ENCODE measurements around the gene ZDHHC21.

The ZDHHC21 gene

DNA sequence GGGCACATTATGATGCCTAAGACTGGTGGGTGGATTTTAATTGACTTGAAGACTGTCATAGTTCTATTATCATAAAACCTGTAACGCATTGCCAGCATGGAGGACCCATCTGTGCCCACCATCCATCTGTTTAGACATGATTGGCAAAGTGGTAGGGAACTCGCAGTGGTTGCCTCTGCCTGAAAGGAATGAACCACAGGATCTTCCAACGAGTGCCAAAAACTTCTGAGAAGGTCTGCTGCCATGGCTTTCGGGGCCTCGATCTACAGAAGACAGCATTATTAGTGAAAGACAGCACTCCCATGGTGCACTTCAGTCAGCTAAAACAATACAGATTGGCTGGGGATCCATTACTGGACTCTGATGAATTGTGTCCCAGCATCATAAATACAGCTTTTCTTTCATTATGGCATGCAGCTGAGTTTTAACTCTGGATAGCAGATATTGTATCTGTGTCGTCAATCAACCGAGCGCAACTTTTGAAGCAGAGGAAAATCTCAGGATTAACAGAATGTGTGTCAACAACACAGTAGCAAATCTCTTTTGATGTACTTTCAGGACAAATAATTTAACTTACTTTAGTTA is 74.3 kb downstream of the ZDHHC21 start:
- no peak for DNase-seq (ENCODE audit: low read depth in 1 of 2, low spot score in 1 of 2)

DNA sequence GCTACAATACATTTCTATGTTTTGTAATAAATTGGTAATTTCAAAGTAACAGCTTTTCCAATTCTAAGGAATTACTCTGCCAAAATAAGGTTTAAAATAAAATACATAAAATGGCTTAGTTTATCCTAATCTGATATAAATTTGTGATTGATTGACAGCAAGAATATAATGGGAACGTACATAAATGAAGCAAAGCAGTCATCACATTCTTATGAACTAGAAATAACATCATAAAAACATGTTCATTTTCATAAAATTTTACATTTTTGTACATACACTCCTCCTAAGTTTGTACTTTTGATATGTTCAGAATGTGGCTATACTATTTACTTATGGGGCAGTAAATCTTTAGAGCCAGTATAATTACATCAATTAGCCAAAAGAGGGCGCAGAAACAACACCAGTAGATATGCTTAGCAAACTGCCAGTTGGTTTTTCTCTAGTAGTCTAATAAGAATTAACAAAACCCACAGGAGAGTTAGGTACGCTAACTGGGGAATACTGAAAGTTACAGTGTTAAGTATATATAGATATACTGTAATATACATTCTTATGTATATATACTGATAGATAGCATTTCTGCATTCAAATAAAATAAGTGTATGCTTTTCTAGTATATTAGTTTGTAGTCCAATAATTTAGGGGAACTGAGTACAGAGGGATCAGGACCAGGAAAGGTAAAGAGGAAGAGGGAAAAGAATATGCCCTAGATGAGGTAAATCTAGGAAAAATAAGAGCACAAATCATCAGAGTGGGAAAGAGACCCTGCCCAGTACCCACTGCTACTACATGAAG is 76.8 kb downstream of the ZDHHC21 start:
- no peak for DNase-seq (ENCODE audit: low read depth in 1 of 2, low spot score in 1 of 2)

DNA sequence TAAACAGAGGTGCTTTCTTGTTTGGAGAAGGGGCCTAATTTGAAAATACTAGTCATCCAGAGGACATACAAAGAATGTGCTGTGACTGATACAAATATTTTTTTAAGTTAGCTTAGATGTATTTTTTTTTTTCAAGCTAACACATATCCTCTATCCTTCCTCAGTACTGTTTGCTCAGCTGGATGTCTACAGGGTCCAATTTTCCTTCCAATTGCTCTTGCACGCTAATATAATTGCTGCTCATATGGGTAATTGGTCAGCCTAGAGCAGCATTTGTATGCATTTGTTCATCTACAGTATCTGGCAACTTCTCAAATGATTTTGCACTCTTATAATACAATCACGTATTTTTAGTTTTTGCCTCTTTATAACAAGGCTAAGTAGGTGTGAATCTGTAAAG is 84.7 kb downstream of the ZDHHC21 start:
- DNase-seq (ENCODE audit: low read depth in 1 of 2, low spot score in 1 of 2): no peak

DNA sequence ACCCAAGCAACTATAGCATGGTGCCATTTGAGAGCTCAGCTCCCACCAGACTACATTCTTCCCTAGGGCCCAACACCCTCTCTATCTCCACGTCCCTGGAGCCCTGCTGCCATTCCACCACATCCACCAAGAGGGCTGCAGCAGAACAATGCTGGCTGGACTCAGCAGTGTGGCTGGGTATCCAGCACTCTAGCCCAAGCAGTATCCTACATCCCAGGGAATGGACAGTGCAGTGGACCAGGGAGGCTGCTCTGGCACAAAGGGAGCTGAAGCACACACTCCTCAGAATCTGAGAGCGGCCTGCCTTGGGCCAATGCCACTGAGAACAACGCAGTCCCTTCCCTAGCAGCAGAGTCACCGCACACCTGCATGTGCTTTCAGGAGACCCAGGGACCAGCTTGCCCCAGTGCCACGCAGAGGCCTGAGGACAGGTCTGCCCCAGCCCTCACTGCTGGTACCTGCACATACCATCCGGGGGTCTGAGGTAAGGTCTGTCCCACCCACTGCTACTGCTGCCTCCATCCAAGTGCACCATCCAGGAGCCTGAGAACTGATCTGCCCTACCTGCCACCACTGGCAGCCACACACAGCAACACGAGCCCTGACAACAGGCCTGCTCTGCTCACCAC is 95.9 kb downstream of the ZDHHC21 start:
- no peak for DNase-seq (ENCODE audit: low read depth in 1 of 2, low spot score in 1 of 2)

DNA sequence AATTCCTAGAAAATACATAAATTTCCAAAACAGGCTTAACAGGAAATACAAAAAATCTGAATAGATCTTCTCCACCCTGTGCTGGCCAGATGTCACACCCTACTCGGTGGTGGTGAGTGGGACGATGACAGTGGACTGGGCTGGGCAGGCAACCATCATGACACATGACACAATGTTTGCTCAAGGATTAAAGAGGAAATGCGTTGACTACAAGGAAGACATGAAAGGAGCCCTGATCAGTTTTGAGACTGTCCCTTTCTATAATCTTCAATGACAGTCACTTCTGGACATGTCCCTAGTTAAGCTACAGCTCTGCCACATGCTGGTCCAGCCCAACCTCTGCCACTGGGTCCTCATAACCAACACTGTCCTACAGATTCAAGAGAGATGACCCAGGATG is 99.8 kb downstream of the ZDHHC21 start:
- no peak for DNase-seq (ENCODE audit: low read depth in 1 of 2, low spot score in 1 of 2)

DNA sequence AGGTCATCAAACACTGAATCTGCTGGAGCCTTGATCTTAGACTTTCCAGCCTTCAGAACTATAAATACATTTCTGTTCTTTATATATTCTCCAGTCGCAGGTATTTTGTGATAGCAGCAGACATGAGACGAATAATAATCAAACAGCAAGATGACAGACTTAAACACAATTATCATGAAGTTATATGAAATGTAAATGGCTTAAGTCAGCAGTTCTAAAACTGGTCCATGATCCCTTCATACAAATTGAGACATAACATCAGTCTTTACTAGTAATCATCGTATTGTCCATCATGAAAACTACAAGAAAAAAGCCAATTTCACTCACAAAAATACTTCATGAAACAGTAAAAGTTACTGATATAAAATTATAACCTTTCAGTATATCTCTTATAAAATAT is 101.8 kb downstream of the ZDHHC21 start:
- DNase-seq (ENCODE audit: low read depth in 1 of 2, low spot score in 1 of 2): no peak

DNA sequence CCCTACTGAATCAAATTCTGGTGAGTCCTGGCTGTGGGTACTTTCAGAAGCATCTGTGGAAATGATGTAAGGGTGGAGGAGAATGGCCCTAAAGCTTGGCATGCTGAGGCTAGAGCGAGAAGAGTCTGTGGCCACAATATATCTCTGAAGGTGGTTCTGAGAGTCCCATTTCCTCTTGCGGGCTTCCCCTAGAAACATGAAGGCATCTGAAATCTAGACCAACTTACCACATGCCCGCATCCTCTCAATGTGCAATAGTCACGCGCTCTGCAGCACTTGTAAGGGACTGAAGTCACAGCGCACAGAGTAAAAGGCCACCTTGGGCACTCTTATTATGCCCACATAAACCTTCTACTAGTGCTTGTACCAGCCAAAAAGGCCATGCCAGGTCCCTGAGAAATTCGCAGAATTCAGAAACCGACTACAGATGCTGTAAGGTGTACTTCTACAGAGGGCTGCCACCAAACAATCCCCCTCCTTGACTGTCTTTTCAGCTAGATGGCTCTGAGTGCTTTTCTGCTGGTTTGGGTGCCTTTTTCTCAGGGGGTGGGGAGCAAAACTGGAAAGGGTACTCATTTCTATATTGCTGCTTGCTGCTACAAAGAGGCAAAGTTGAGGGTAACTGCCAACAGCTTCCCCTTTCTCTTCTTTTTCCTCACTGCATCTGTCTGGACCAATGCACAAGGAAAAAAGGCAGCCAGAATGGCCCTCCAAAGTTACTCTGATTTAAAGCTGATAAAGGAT is 107.3 kb downstream of the ZDHHC21 start:
- no peak for DNase-seq (ENCODE audit: low read depth in 1 of 2, low spot score in 1 of 2)

DNA sequence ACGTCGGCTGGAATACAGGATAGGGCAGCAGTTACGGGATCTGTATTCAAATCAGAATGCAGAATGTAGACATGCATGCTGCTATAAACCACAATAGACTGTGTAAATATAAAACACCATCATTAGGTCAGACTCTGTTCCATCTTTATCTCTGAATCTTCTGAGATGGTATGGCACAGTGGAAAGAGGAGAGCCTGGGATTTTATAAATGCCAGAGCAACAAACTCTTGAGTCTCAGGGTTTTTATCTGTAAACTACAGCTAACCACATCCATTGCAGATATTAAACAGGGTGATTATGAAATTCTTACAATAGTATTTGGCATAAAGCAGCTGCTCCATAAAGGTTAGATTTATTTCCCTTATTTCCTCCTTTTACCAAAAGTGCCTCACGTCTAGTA is 108.7 kb downstream of the ZDHHC21 start:
- DNase-seq (ENCODE audit: low read depth in 1 of 2, low spot score in 1 of 2): no peak

DNA sequence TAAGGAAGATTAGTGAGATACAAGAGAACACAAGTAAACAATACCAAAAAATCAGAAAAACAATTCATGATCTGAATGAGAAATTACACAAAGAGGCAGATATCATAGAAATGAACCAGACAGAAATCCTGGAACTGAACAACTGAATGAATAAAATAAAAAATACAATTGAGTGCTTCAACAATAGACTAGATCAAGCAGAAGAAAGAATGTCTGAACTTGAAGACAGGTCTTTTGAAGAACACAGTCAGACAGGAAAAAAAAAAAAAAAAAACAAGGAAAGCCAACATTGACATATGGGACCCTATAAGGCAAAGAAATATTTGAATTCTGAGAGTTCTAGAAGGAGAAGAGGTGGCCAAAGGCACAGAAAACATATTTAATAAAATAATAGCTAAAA is 115.2 kb downstream of the ZDHHC21 start:
- no peak for DNase-seq (ENCODE audit: low read depth in 1 of 2, low spot score in 1 of 2)

DNA sequence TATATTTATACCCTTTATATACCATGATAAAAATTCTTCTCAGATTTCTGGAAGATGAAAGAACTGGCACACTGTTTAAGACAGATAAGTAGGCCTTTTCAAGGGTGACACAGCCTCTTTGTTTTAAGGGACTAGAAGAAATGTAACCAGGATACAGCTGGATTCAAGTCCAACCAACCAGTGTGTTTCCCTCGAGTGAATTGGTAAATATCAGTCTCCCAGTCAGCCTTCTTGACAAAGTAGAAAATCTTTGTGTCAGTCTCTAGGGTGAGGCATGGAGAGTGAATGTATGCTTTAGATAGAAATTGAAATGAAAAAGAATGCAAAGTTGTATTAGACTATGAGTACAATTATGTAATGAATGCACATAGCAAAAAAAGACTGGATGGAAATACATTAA is 119.1 kb downstream of the ZDHHC21 start:
- DNase-seq (ENCODE audit: low read depth in 1 of 2, low spot score in 1 of 2): no peak

DNA sequence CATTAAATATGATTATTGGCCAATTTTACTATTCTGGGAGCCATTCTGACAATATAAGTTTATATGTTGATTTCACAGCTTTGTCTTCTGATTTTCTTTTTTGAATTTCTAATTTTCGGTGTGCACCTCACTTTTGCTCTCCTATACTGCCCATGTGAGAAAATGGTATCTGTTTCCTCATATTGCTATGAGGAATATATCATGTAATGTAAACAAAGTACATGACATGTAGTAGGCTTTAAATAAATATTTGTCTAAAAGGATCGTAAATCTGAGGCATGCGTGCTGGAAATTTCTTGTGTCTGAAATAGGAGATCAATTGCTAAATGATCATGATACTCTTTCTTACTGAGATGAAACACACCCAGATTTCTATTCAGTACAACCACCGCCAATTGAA is 119.9 kb downstream of the ZDHHC21 start:
- DNase-seq (ENCODE audit: low read depth in 1 of 2, low spot score in 1 of 2): no peak

DNA sequence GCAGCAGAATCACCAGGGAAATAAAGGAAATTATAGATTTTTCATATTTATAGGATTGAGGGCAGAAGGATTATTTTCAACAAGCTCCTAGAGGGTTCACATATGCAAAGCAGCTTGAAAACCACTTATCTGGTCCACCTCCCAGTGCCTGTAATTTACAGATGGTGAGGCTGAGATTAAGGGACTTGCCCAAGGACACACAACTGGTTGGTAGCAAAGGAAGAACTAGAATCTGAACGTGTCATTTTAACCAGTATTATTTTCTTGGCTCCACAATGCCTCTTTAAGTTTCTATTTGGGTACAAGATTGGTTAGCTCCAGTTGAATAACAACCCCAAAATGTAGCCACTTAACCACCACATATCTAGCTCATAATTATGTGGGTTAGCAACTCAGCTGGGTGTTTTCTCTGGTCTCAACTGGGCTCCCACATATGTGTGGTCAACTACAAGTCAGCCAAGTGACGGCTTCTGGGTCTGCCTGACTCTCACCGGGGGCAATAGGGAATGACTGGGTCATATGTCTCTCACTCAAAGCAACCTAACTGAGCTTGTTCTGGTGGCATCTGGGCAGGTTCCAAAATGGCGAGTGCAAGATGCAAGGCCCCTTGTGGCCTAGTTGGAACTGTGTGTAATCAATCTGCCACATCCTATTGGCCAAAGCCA is 127.7 kb downstream of the ZDHHC21 start:
- no peak for DNase-seq (ENCODE audit: low read depth in 1 of 2, low spot score in 1 of 2)

DNA sequence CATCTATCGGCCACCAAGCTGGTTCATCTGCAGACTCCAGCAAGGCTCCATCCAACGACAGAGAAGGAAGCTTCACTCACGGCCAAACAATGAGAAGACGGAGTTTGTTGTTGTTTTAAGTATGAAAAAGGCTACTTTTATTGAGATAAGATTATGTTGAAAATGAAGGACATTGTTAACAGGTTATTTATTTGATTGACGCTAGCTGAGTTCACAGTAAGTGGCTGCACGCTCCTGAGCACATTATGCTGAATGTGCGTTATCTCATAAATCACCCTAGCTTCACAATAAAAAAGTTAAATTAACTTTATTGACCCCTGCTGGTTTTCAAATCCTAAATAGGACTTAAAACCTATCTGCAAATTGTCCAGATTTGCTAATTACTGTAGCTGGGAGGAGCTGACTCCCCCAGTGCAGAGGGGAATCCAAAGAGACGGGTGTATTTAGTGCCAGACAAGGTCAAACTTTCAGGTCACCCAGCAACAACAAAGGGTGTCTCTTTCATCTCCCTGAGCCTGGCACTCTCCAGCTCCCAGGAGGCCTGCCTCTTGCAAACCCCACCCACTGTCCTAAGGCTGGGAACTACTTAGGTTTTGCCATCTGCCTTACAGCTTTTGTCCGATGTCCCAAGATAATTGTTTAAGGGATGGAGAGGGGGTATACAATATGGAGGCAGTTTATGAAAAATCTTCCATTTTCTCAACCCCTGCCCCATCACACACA is 129.2 kb downstream of the ZDHHC21 start:
- DNase-seq (ENCODE audit: low read depth in 1 of 2, low spot score in 1 of 2): no peak

DNA sequence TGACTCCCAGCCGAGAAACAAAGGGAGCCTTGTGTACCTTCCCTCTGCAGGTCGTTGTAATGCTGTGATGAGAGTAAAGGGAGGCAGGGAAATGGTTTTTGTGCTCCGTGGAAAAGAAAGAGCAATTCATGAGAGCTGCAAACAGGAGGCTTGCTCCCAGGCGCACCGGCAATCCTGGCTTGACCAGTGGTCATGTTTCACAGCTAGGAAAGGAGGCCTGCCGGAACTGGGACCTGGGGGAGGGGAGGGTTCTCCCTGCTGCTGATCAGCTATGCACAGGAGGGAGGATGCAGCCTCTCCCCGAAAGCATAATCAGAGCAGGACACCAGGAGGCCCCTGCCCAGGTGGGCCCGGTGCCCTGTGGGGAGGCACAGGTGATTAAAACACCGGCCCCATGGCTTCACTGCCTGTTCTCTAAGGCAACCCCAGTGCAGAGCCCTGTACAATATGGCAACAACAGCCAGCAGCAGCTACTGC is 131.3 kb downstream of the ZDHHC21 start:
- DNase-seq (ENCODE audit: low read depth in 1 of 2, low spot score in 1 of 2): no peak

Measured in stimulated activated CD4-positive, alpha-beta T cell treated with anti-CD3 and anti-CD28 coated beads, Interleukin-15, amount 100 ng/mL, for 1 hour (primary cell).